ENCODE results near the gene PRKN.

Gene PRKN

DNA sequence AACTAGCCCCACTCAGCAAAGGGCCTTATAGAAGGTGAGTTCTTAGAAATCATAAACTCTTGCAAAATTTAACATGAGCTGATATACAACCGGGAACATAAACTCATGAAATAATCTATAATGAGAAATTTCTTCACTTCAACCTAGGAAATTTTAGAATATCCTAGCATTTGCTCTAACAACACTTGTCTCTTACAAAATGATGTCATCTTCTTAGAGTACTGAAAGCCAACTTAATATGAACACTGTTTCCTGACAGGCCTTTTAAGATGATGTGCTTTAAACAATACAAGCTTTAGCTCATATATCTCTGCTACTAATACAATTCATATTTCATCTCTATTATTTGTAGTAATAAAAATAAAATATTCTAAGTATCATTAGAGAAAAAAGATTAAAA, 1.1 kb upstream of the PRKN start:
- DNase-seq (ENCODE audit: low read depth, low spot score): no peak
- no peak overlapping the region for H3K4me3 ChIP-seq (ENCODE audit: low read depth, low read length)
- in situ Hi-C loops (cut with HindIII; ENCODE audit: low sequenced_read_pairs): no loop called here
- TF ChIP-seq, protein P1, sequence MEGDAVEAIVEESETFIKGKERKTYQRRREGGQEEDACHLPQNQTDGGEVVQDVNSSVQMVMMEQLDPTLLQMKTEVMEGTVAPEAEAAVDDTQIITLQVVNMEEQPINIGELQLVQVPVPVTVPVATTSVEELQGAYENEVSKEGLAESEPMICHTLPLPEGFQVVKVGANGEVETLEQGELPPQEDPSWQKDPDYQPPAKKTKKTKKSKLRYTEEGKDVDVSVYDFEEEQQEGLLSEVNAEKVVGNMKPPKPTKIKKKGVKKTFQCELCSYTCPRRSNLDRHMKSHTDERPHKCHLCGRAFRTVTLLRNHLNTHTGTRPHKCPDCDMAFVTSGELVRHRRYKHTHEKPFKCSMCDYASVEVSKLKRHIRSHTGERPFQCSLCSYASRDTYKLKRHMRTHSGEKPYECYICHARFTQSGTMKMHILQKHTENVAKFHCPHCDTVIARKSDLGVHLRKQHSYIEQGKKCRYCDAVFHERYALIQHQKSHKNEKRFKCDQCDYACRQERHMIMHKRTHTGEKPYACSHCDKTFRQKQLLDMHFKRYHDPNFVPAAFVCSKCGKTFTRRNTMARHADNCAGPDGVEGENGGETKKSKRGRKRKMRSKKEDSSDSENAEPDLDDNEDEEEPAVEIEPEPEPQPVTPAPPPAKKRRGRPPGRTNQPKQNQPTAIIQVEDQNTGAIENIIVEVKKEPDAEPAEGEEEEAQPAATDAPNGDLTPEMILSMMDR (IDR thresholded peaks at IDR 0.05; ENCODE audit: low read depth, low read length): no peak

DNA sequence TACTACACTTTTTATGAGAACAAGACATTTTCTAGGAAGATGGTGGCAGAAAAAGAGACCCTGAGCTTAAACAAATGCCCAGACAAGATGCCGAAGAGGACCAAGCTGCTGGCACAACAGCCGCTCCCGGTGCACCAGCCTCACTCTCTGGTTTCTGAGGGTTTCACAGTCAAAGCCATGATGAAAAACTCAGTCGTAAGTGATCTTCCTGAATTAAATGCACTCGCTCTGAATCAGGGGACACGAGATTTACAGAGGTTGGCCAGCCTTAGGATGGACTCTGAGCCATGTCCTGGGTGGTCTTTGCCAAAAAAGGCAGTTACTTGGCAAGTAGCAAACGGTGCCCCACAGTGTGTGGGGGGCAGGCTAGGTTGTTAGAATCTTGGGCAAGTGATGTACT, 631 bp upstream of the PRKN start:
- in situ Hi-C loops (cut with HindIII; ENCODE audit: low sequenced_read_pairs): no loop called here
- DNase-seq (ENCODE audit: low read depth, low spot score): no peak
- TF ChIP-seq, protein P1 (IDR thresholded peaks at IDR 0.05; ENCODE audit: low read depth, low read length): no peak
- H3K4me3 ChIP-seq (ENCODE audit: low read depth, low read length): peak overlapping the region; percentile 56

- TF ChIP-seq, protein P1 (IDR thresholded peaks at IDR 0.05; ENCODE audit: low read depth, low read length): no peak
- H3K4me3 ChIP-seq (ENCODE audit: low read depth, low read length): peak overlapping the region; percentile 67
- peak; percentile 6 for DNase-seq (ENCODE audit: low read depth, low spot score)
- in situ Hi-C loops (cut with HindIII; ENCODE audit: low sequenced_read_pairs): no loop called here
Measured at GRCh38 chr6:162726947-162727321, 632 bp downstream of the PRKN start.

DNA sequence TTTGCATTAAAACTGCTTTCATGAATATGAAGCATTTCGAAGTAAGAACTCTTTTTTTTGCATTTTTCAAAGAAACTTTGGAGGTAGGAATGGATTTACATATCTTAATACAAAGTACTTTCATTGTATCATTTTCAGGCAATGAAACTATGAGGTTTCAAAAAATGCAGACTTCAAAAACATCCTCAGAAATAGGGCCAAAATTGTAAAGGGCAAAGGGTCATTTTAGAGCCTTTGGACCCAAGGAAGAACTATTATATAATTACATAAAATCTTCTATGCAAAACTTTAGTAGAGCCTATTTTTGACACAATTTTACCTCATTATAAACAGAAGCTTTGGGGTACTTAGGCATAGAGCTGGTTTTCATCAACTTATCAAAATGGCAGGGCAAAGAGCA, 4.9 kb downstream of the PRKN start:
- TF ChIP-seq, protein P1 (IDR thresholded peaks at IDR 0.05; ENCODE audit: low read depth, low read length): no peak
- in situ Hi-C loops (cut with HindIII; ENCODE audit: low sequenced_read_pairs): no loop called here
- DNase-seq (ENCODE audit: low read depth, low spot score): no peak
- no peak overlapping the region for H3K4me3 ChIP-seq (ENCODE audit: low read depth, low read length)

- TF ChIP-seq, protein P1 (IDR thresholded peaks at IDR 0.05; ENCODE audit: low read depth, low read length): no peak
Measured at GRCh38 chr6:162722226-162722625, 5.3 kb downstream of the PRKN start.

DNA sequence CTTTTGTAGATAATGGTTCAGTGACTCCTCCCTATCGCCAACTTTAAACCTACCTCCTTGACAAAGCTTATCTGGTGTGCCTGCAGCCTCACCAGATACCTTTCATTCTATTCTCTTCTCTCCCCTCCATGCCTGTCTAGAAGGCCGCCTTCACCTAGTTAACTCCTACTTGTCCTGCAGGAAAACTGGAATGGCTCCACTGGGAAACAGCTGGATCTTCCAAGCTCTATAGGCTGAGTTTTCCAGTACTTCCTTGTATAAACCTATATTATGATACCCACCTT, 6.2 kb downstream of the PRKN start:
- no peak overlapping the region for H3K4me3 ChIP-seq (ENCODE audit: low read depth, low read length)
- no peak for DNase-seq (ENCODE audit: low read depth, low spot score)
- TF ChIP-seq, protein P1 (IDR thresholded peaks at IDR 0.05; ENCODE audit: low read depth, low read length): no peak
- in situ Hi-C loops (cut with HindIII; ENCODE audit: low sequenced_read_pairs): no loop called here

More at GRCh38 chr6:162722226-162722625, 5.3 kb downstream of the PRKN start:
- in situ Hi-C loops (cut with HindIII; ENCODE audit: low sequenced_read_pairs): no loop called here
- DNase-seq (ENCODE audit: low read depth, low spot score): no peak
- H3K4me3 ChIP-seq (ENCODE audit: low read depth, low read length): no peak overlapping the region

GRCh38 chr6:162719528-162719927, 8.0 kb downstream of the PRKN start:
- DNase-seq (ENCODE audit: low read depth, low spot score): no peak
- no peak overlapping the region for H3K4me3 ChIP-seq (ENCODE audit: low read depth, low read length)
- in situ Hi-C loops (cut with HindIII; ENCODE audit: low sequenced_read_pairs): no loop called here
- TF ChIP-seq, protein P1 (IDR thresholded peaks at IDR 0.05; ENCODE audit: low read depth, low read length): no peak

All from astrocyte of the spinal cord (primary cell).